Mucosa of descending colon (tissue), 3 donors: Measurements from ENCODE around the gene CRABP1. TPM values are rescaled to one million over a fixed set of nuclear protein-coding genes. Genes with fewer than 3 reads are reported as not detected.

Experiments used
- ATAC-seq: fragments of 200-7000 bp; cut with Tn5 transposase; one replicate; pipeline ENCODE4 v1.9.1; 2020; ENCODE audit warnings: mild to moderate bottlenecking, moderate library complexity
- DNase-seq, 3 donors: peaks; one replicate each; pipeline ENCODE4 v3.0.0-alpha.2; 2020
- H3K36me3 ChIP-seq: fragments of 200-600 bp; one replicate; pipeline ENCODE4 v1.8.0; 2021; ENCODE audit warnings: low read depth, mild to moderate bottlenecking
- H3K4me1 ChIP-seq: fragments of 200-600 bp; one replicate; pipeline ENCODE4 v1.8.0; 2021; ENCODE audit warnings: low read depth, mild to moderate bottlenecking
- H3K4me3 ChIP-seq: fragments of 200-600 bp; one replicate; pipeline ENCODE4 v1.8.0; 2021; ENCODE audit warnings: mild to moderate bottlenecking
- H3K9me3 ChIP-seq: fragments of 200-600 bp; one replicate; pipeline ENCODE4 v1.8.0; 2021; ENCODE audit warnings: mild to moderate bottlenecking
- CTCF ChIP-seq: fragments of 200-600 bp; IDR thresholded peaks from one replicate; pipeline ENCODE4 v1.8.0; 2022; ENCODE audit warnings: antibody characterized with exemption, mild to moderate bottlenecking
- intact Hi-C, 2 donors: fragments of 100-400 bp; cut with DNase I in 1 of 2; cut with micrococcal nuclease in 1 of 2; formaldehyde crosslinking; loops; one replicate each; pipeline versions ENCODE4 v1.11.0 to v1.11.1; 2022; cut with DNase I, micrococcal nuclease
- total RNA-seq, 3 donors: library from RNA; stranded (reverse); fragmentation: NEBNext Ultra II Directional in 2 of 3; extraction: Animal tissue kit (Norgen Biotek cat#: 25700) in 2 of 3; gene quantifications; one replicate each; pipeline versions ENCODE4 v1.2.1 to v1.2.4, GENCODE V29; 2021 to 2023
- donor health status: DM: no; HTN: no; CAD: no; lungs with moderate emphysema.
- donor health status: DM: no; HTN: no; CAD: no.
- donor health status: DM: no; HTN: yes; CAD: no.

The CRABP1 gene
- total RNA-seq, 3 donors from 2014 or later: 0.67 to 6.2 (median 2.4) TPM

DNA sequence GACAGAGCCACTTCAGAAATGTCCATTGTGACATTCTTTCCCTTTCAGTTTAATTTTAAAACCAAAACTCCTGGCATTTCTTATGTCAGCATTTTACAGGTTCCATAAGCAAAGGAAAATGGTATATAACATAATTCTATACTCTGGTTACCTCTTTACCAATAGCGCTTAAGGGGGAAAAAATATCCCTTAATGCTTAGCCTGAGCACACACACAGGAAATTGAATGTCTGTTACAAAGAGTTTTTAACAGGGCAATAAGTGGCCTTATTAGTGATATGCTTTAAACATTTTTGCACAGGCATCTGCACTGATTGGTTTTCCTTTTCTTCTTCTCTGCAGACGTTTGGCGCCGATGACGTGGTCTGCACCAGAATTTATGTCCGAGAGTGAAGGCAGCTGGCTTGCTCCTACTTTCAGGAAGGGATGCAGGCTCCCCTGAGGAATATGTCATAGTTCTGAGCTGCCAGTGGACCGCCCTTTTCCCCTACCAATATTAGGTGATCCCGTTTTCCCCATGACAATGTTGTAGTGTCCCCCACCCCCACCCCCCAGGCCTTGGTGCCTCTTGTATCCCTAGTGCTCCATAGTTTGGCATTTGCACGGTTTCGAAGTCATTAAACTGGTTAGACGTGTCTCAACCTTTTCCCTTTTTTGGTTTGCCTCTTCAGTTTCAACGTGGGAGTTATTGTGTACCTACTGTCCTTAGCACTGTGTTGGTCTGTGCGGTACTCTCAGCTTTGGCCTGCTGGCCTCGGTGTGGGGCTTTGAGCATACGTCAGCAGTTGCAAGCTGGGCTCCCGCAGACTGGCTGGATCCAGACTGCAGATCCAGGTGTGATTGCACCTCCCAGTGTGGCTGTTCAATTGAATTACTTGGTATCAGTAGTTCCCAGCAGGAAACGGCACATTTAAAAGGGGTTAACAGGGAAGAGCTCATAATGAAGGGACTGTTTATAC, 7.7 kb downstream of the CRABP1 start:
- Histone ChIP-seq H3K4me3 (no peak overlapping the region), H3K4me1 (no peaks in the 10 kb centered on the region), H3K36me3 (no peaks in the 10 kb centered on the region), H3K9me3 (no peaks in the 10 kb centered on the region)
- no peak for DNase-seq
- intact Hi-C loops: no loop called here
- TF ChIP-seq CTCF: no peak
- peak; percentile 46 for ATAC-seq

DNA sequence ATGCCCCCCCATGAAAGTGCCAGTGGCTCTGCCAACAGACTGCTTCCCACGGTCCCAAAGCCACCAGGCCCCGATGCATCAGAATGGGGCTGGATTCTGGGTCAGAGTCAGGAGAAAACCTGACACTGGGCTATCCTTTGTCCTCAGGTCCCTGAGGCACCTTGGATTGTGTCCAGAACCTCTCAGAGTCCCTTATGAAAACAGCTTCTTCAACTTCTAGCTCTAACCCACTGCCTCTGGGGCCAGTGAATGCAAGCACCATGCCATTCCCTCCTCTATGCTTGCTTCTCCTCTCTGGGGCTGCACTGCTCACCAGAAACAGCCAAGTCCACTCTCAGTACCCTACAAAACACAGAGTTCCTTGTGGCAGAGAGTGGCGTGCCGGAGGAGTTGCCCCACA, 9.9 kb downstream of the CRABP1 start:
- Histone ChIP-seq H3K9me3 (no peaks in the 10 kb centered on the region), H3K36me3 (no peaks in the 10 kb centered on the region), H3K4me3 (no peak overlapping the region), H3K4me1 (no peaks in the 10 kb centered on the region)
- no peak for DNase-seq
- TF ChIP-seq CTCF: no peak
- intact Hi-C loops: no loop called here
- ATAC-seq: no peak

GRCh38 chr15:78351539-78351938, 11.4 kb downstream of the CRABP1 start:
- DNase-seq (no peak), ATAC-seq (no peak)
- Histone ChIP-seq H3K36me3 (no peaks in the 10 kb centered on the region), H3K9me3 (no peaks in the 10 kb centered on the region), H3K4me3 (no peak overlapping the region), H3K4me1 (no peaks in the 10 kb centered on the region)
- no peak for TF ChIP-seq CTCF
- intact Hi-C loops: no loop called here

- Histone ChIP-seq H3K4me1 (no peaks in the 10 kb centered on the region), H3K4me3 (no peak overlapping the region), H3K36me3 (no peaks in the 10 kb centered on the region), H3K9me3 (no peaks in the 10 kb centered on the region)
- no peak for TF ChIP-seq CTCF
- ATAC-seq (no peak), DNase-seq (no peak)
- intact Hi-C loops: no loop called here
Measured at GRCh38 chr15:78353093-78353492, 12.9 kb downstream of the CRABP1 start.

DNA sequence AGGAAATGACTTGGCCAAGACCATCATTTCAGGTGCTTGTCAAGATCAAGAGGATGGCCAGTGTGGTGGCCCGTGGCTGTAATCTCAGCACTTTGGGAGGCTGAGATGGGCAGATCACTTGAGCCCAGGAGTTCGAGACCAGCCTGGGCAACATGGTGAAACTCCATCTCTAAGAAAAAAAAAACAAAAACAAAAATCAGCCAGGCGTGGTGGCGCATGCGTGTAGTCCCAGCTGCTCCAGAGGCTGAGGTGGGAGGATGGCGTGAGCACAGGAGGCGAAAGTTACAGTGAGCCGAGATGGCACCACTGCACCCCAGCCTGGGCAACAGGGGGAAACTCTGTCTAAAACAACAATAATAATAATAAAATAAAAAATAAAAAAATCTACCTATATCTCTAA, 15.0 kb downstream of the CRABP1 start:
- no peak for DNase-seq
- no peak for TF ChIP-seq CTCF
- H3K9me3 ChIP-seq: no peaks in the 10 kb centered on the region
- no peak for ATAC-seq
- H3K36me3 ChIP-seq: no peaks in the 10 kb centered on the region
- intact Hi-C loops: no loop called here
- no peak overlapping the region for H3K4me3 ChIP-seq
- H3K4me1 ChIP-seq: no peaks in the 10 kb centered on the region
